ENCODE measurements around the gene IMMP2L.

The IMMP2L gene

GRCh38 chr7:110766864-110767263, 795.4 kb downstream of the IMMP2L start:
- no peak for DNase-seq

GRCh38 chr7:110764852-110765251, 797.4 kb downstream of the IMMP2L start:
- DNase-seq = no peak

DNA sequence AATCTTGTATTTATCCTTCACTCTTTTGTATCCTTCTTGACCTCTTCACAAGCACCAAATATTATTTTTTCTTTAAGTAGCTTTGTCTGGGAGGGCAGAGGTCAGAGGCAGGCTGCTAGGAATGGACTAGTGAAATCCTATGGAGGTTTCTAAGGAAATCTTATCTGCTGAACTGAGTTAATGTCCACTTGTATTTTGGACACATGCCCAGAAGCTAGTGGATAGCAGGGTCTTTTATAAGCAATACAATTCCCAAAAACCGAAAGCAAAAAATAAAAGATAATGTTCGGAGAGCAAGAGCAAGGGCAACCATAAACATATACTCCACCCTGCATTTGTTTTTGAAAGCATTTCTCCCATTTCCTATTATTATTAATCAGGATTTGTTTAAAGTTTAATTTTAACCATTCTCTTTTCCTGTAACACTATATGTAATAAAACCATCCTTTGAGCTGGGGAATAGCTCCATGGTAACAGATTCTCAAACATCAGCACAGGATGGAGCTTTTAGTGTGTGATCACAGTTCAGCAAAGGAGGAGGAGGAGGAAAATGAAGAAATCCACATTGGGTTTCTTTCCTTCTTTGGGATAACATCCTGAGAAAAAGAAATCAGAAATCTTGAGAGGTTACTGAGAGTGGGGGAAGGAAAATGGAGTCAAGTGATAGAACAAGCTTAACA, 799.6 kb downstream of the IMMP2L start:
- no peak for DNase-seq

DNA sequence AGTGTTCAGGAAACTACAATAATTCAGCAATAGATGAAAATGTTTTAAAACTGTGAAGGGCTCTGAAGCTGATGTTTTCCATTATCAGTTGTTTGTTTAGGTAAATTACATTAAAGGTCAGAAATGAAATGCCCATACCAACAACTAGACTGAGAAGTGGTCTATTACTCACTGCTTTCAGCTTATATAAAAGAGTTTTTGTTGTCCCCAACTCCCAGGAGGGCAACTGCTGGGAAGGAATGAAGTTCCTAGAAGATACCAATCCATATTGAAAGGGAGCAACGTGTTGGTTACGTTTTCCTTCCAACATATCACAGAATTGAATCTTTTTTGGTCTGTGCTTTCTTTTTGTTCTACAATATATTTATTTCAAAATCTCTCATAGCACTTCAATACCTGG, 802.0 kb downstream of the IMMP2L start:
- no peak for DNase-seq

DNA sequence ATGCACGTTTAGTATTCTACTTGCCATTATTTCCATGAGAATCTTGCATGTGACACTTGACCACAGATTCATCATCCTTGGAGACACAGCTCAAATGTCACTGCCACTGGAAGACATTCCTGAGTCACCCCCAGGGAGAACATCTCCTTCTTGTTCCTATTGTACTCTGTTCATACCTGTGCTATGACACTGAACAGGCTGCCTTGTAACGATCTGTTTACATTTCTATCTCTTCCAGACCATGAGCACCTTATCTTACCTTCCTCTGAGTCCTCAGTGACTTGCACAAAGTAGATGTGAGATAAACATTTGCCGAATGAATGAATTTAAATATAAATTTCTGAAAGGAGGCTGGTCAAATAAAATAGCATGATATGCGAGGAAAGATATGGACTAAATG, 803.2 kb downstream of the IMMP2L start:
- no peak for DNase-seq

DNA sequence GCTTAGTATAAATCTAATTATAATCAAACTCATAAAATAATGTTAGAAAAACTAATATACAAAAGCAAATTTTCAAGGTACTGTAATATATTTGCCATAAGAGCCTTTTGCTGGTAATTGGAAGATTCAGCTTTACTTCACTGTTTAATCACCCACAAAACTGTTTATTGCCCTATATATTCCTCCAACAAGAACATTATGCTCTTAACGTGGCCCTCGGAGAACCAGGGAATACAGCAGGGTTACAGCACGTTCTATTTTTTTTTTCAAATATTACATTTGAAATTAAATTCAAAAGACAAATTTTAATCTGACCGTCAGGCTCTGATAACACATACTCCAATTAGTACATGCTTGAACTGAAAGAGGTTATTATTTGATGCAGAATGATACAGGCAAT, 807.6 kb downstream of the IMMP2L start:
- no peak for DNase-seq

- no peak for DNase-seq
Observed at GRCh38 chr7:110750931-110751605, 811.2 kb downstream of the IMMP2L start.

DNA sequence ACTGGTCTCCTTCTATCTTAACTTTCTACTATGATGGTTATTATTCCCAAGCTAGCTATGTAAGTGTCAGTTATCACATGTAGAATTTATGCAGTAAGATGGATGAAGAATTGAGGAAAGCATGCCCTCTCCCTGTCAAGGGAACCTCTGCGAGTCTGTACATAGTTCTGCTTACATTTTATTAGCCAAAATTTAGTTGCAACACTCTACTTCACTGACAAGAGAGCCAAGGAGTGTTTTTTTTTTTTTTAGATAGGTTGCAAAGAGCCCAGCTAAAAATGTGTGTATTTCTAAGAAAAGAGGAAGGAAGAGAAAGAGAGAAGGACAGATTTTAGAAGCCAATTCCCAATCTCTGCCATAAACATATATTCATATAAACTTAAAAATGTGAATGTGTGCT, 829.1 kb downstream of the IMMP2L start:
- no peak for DNase-seq

DNA sequence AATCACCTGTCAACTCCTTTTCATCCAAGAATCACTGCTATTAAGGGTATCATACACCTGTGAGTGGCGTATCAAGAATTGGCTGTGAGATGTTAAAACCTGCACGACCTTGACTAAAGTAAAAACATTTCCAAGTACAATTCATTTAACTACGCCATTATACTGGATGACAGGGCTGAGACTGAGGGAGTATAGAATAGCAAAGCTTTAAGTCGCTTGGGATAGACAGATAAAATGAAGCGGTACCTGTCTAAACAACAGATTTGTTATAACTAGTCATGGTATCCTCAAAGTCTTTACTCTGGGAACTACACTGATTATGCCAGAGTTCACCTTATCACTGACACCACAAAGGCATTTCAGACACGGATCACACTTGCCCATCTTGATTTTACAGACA, 837.5 kb downstream of the IMMP2L start:
- no peak for DNase-seq

- DNase-seq = no peak
Observed at GRCh38 chr7:110721395-110721794, 840.9 kb downstream of the IMMP2L start.

DNA sequence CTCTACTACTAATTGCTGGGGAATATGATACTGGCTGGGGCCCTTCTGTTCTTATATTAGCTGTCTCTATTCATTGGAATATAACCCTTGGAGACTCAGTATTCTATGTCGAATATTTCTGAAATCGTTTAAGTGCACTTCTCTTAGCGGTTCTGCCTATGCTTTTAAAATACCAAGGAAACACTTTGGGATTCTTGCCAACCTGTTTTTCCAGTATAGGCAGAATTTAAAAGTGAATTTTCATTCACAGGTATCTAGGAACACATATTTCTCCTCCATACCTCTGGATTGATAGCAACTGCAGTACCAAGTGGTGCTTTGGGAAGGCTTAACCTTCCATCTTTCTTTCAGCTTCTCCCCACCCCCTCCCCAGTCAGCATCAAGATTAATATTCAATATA, 841.7 kb downstream of the IMMP2L start:
- DNase-seq = no peak

DNA sequence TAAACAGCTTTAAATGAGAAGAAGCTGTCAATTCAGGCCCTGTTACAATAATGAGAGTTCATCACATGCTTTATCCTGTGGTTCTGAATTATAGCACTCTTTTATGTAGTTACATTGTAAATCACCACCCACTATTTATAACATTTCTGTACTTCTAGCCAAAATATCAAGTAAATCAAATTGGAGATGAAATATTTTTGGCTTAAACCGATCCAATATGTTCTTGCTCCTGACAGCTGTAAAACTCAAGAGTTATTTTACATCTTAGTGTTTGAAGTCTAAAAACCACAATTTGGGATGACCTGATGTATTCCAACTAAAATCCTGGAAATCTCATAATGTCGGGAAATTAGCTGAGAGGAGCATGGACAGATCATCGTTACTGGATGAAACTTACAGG, 842.6 kb downstream of the IMMP2L start:
- no peak for DNase-seq

DNA sequence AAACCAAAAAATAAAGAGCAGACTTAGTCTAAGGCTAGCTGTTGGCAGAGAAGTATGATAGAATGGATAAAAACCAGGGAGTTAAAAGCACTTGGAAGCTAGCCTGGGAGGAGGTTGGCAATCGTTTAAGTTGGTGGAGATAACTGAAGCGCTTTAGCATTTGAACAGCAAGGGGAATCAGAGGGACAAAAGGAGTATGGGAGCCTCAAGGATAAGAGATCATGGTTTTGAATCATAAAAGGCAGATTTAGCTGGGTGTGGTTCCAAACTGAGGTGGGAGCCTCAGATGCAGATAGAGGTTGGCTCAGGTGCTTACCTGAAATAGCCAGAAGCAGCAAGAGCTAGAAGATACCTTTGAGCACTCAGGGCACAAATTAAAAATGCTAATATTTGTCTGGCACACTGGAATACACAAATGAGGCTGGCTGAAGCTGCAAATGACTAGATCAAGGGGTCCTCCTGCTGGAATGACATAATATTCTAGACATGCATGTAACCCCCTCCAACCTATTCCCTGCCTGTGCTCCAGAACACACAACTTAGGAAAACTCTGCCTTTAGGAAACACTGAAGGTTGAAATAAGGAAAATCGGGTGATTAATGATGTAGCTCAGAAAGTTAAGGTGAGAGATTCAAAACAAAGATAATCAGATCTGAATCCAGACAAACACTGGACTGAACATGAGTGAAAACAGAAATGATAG, 843.6 kb downstream of the IMMP2L start:
- DNase-seq = no peak

DNA sequence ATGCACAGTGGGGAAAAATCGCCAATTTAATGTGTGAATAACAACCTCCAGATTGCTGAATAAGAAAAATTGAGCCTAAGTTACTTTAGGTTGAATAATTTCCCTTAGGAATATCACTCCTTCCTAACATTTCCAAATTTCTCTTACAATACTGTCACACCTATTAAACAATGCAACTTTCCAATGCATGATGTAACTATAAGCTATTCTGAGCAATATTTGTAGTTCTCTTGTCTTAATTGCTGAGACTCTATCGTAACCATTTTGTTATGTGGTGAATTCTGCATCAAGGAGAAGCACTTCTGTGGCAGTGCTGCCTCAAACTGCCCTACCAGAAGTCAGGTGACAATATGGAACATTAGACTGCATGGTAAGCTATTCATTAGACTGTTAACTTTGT, 858.1 kb downstream of the IMMP2L start:
- no peak for DNase-seq

GRCh38 chr7:110698576-110698975, 863.7 kb downstream of the IMMP2L start:
- DNase-seq = no peak

- DNase-seq = no peak
Observed at GRCh38 chr7:110693344-110693743, 868.9 kb downstream of the IMMP2L start.

DNA sequence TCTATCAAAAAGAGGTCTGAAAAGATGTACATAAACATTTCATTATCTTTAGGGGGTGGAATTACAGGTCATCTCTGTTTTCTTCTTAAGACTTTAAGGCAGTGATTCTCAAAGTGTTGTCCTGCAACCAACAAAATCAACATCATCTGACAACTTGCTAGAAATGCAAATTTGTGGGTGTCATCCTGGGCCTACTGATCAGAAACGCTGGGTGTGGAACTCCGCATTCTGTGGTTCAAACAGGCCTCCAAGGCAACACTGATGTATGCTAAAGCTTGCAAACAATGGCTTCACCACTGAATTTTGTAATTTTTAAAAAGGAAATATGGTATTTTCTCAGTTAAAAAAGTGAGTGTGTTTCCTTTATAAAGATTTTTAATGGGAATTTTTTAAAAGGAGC, 873.4 kb downstream of the IMMP2L start:
- DNase-seq = no peak

DNA sequence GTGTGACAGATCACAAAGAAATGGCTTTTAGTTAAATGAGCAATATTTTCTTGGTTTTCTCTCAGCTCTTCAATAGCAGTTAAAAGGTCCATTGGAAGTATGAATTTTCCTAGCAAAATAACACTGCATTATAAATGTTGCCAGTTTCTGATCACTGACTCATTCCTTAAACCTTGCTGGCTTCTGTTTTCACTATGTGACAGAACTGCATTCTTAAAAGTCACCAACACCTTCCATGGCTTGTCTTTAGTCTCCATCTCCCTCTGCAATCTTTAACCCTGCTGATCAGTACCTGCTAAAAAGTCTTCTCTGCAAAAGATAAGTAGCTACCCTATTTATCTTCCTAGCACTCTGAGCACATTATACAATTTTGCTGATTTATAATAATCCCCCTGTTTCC, 876.4 kb downstream of the IMMP2L start:
- no peak for DNase-seq

GRCh38 chr7:110681941-110682340, 880.4 kb downstream of the IMMP2L start:
- DNase-seq = no peak

DNA sequence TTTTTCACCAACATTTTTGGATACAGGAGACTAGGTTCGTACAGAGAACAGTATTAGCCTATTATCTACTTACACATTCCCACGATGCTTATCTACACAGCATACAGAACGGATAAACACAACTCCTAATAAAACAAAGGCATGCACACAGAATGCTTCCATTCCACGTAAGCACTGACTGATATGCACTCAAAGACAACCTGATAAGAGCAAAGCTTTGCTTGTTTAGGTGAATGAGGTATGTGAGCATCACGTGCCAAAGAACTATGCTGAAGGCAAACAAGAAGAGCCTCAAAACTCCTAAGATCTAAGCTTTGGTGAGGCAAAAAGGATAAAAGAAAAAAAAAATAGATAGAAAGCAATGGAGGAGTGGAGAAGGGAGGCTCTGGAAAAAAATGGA, 884.9 kb downstream of the IMMP2L start:
- no peak for DNase-seq

GRCh38 chr7:110676785-110677184, 885.5 kb downstream of the IMMP2L start:
- no peak for DNase-seq

DNA sequence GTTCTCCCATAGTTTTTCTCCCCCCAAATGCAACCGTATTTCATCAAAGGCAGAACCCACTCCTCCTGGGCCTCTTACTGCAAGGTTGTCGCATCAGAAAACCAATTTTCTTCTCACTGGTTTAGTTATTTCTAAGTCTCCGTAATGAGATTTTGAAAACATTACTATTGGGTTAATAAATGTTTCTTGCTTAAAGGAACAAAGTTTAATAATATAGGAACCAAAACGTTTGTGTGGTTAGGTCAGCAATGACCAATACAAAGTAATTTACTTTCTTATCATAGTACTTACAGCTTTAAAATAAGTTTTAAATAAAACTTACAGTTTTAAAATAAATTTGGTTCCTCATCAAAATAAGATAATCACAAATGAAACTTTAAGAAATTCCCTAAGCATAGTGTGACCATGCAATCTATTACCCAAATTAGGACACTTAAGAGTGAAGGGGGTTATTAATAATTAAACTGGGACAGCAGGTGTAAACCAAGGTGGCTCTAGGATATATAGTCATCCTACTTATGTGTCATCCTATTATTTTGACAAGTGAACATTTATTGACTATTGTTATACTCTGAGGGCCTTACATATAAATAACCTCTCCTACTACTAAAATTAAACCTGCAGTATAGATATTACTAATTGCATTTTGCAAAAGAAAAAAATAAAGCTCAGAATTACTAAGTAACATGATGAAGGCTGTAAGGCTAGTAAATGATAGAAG, 886.7 kb downstream of the IMMP2L start:
- no peak for DNase-seq

DNA sequence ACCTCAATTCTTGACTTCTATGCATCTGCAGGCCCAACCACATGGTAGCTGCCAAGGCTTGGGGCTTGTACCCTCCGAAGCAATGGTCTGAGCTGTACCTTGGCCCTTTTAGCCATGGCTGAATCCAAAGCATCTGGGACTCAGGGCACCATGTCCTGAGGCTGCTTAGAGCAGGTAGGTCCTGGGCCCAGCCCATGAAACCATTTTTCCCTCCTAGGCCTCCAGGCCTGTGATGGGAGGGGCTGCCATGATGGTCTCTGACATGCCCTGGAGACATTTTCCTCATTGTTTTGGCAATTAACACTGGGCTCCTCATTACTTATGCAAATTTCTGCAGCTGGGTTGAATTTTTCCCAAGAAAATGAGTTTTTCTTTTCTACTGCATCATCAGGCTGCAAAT, 889.1 kb downstream of the IMMP2L start:
- no peak for DNase-seq

- no peak for DNase-seq
Observed at GRCh38 chr7:110669410-110669809, 892.9 kb downstream of the IMMP2L start.

Data from activated CD8-positive, alpha-beta memory T cell treated with anti-CD3 and anti-CD28 coated beads, Interleukin-2, amount 50 U/mL, for 4 hours (primary cell).